Subcutaneous abdominal adipose tissue (tissue), 5 donors: ENCODE results near the gene SNTA1.
A peak's percentile ranks its signal among the peaks of the same experiment; 100 is the strongest.

ENCODE experiments used
- H3K27ac ChIP-seq: one replicate; pipeline ENCODE4 v1.7.0; 2013; ENCODE audit warnings: low read depth, mild to moderate bottlenecking, inconsistent platforms, low read length, moderate library complexity
- H3K27me3 ChIP-seq, 5 donors: one replicate each; pipeline ENCODE4 v1.7.0; 2013; ENCODE audit warnings: low read length in 5 of 5, inconsistent platforms in 1 of 5; ENCODE audit not compliant: control insufficient read depth in 5 of 5, insufficient read depth in 4 of 5
- H3K36me3 ChIP-seq, 5 donors: one replicate each; pipeline ENCODE4 v1.7.0; 2013; ENCODE audit warnings: low read length in 5 of 5; ENCODE audit not compliant: control insufficient read depth in 5 of 5, insufficient read depth in 5 of 5
- H3K4me1 ChIP-seq, 5 donors: one replicate each; pipeline ENCODE4 v1.7.0; 2013; ENCODE audit warnings: low read length in 5 of 5, mild to moderate bottlenecking in 3 of 5, moderate library complexity in 1 of 5; ENCODE audit not compliant: control insufficient read depth in 5 of 5, insufficient read depth in 5 of 5
- H3K4me3 ChIP-seq, 5 donors: one replicate each; pipeline ENCODE4 v1.7.0; 2013; ENCODE audit warnings: low read length in 5 of 5, low read depth in 1 of 5
- H3K9ac ChIP-seq, 5 donors: one replicate each; pipeline ENCODE4 v1.7.0; 2013; ENCODE audit warnings: low read length in 5 of 5, mild to moderate bottlenecking in 4 of 5, moderate library complexity in 3 of 5
- H3K9me3 ChIP-seq, 5 donors: one replicate each; pipeline ENCODE4 v1.7.0; 2013; ENCODE audit warnings: low read length in 5 of 5; ENCODE audit not compliant: control insufficient read depth in 5 of 5
- donor health status: healthy.
- donor health status: healthy.
- donor health status: healthy.
- donor health status: healthy.
- donor health status: healthy.

The SNTA1 gene

GRCh38 chr20:33411242-33411641 is 32.3 kb downstream of the SNTA1 start:
- H3K27ac ChIP-seq: no peak overlapping the region
- no peak overlapping the region for H3K9ac ChIP-seq
- peaks cover 0 to 6% (median 0%) of the 10 kb centered on the region in 5 donors for H3K4me1 ChIP-seq
- peaks cover 8 to 60% (median 51%) of the 10 kb centered on the region in 5 donors for H3K36me3 ChIP-seq
- peaks cover 0 to 3% (median 0%) of the 10 kb centered on the region in 5 donors for H3K9me3 ChIP-seq
- H3K4me3 ChIP-seq: no peak overlapping the region
- no peaks in the 10 kb centered on the region for H3K27me3 ChIP-seq

- Histone ChIP-seq H3K4me3 (no peak overlapping the region), H3K9ac (no peak overlapping the region), H3K4me1 (no peaks in the 10 kb centered on the region), H3K36me3 (peaks cover 8 to 60% (median 52%) of the 10 kb centered on the region in 5 donors), H3K9me3 (peaks cover 0 to 3% (median 0%) of the 10 kb centered on the region in 5 donors), H3K27ac (no peak overlapping the region), H3K27me3 (no peaks in the 10 kb centered on the region)
Observed at GRCh38 chr20:33410081-33410742, 33.4 kb downstream of the SNTA1 start.

- peaks cover 2 to 59% (median 47%) of the 10 kb centered on the region in 5 donors for H3K36me3 ChIP-seq
- H3K9ac ChIP-seq: no peak overlapping the region
- H3K27ac ChIP-seq: no peak overlapping the region
- peaks cover 0 to 3% (median 0%) of the 10 kb centered on the region in 5 donors for H3K9me3 ChIP-seq
- no peaks in the 10 kb centered on the region for H3K4me1 ChIP-seq
- H3K4me3 ChIP-seq: no peak overlapping the region
- H3K27me3 ChIP-seq: no peaks in the 10 kb centered on the region
Observed at GRCh38 chr20:33408716-33409654, 34.6 kb downstream of the SNTA1 start.

GRCh38 chr20:33408313-33408712 is 35.2 kb downstream of the SNTA1 start:
- Histone ChIP-seq H3K36me3 (peaks cover 2 to 59% (median 47%) of the 10 kb centered on the region in 5 donors), H3K9me3 (peaks cover 0 to 3% (median 0%) of the 10 kb centered on the region in 5 donors), H3K27ac (no peak overlapping the region), H3K27me3 (no peaks in the 10 kb centered on the region), H3K4me1 (no peaks in the 10 kb centered on the region), H3K4me3 (no peak overlapping the region), H3K9ac (no peak overlapping the region)

GRCh38 chr20:33407796-33408195 is 35.8 kb downstream of the SNTA1 start:
- no peak overlapping the region for H3K9ac ChIP-seq
- peaks cover 0 to 3% (median 0%) of the 10 kb centered on the region in 5 donors for H3K9me3 ChIP-seq
- H3K27me3 ChIP-seq: no peaks in the 10 kb centered on the region
- H3K27ac ChIP-seq: no peak overlapping the region
- H3K4me1 ChIP-seq: no peaks in the 10 kb centered on the region
- no peak overlapping the region for H3K4me3 ChIP-seq
- H3K36me3 ChIP-seq: peaks cover 2 to 59% (median 47%) of the 10 kb centered on the region in 5 donors

- Histone ChIP-seq H3K27ac (no peak overlapping the region), H3K9ac (no peak overlapping the region), H3K36me3 (peaks cover 2 to 54% (median 41%) of the 10 kb centered on the region in 5 donors), H3K4me1 (peaks cover 0 to 2% (median 1%) of the 10 kb centered on the region in 5 donors), H3K4me3 (no peak overlapping the region), H3K27me3 (no peaks in the 10 kb centered on the region), H3K9me3 (peaks cover 0 to 3% (median 0%) of the 10 kb centered on the region in 5 donors)
Observed at GRCh38 chr20:33407251-33407650, 36.3 kb downstream of the SNTA1 start.

- H3K4me1 ChIP-seq: peaks cover 6 to 28% (median 25%) of the 10 kb centered on the region in 5 donors
- H3K27me3 ChIP-seq: no peaks in the 10 kb centered on the region
- H3K9me3 ChIP-seq: peaks cover 0 to 3% (median 0%) of the 10 kb centered on the region in 5 donors
- no peak overlapping the region for H3K9ac ChIP-seq
- peaks cover 0 to 29% (median 25%) of the 10 kb centered on the region in 5 donors for H3K36me3 ChIP-seq
- no peak overlapping the region for H3K27ac ChIP-seq
- H3K4me3 ChIP-seq: no peak overlapping the region
Observed at GRCh38 chr20:33404281-33404680, 39.3 kb downstream of the SNTA1 start.

- H3K4me3 ChIP-seq: peak overlapping the region; percentile 85 to 100 (median 98)
- H3K27me3 ChIP-seq: no peaks in the 10 kb centered on the region
- peaks cover 6 to 29% (median 26%) of the 10 kb centered on the region in 5 donors for H3K4me1 ChIP-seq
- no peaks in the 10 kb centered on the region for H3K9me3 ChIP-seq
- peaks cover 0 to 8% (median 3%) of the 10 kb centered on the region in 5 donors for H3K36me3 ChIP-seq
- no peak overlapping the region for H3K27ac ChIP-seq
- H3K9ac ChIP-seq: peak overlapping the region; percentile 74 to 100 (median 99)
Observed at GRCh38 chr20:33401921-33402369, 41.6 kb downstream of the SNTA1 start.

GRCh38 chr20:33401184-33401920 is 42.2 kb downstream of the SNTA1 start, which contains the start of gene CDK5RAP1:
Gene CDK5RAP1, minus strand, starts transcription at chr20:33401519. Its CDS starts 4,455 bp downstream, at chr20:33397064.
- Histone ChIP-seq H3K9me3 (no peaks in the 10 kb centered on the region), H3K9ac (peak within 1 kb of the TSS; percentile 74 to 100 (median 99)), H3K36me3 (peaks cover 0 to 12% (median 6%) of the 10 kb centered on the region in 5 donors), H3K4me1 (peaks cover 6 to 29% (median 26%) of the 10 kb centered on the region in 5 donors), H3K27me3 (no peaks in the 10 kb centered on the region), H3K27ac (peak within 1 kb of the TSS; percentile 67), H3K4me3 (peak within 1 kb of the TSS; percentile 85 to 100 (median 98))
